ENCODE results near the gene CYTL1. TPM values are rescaled to one million over a fixed set of nuclear protein-coding genes. Genes with fewer than 3 reads are reported as not detected.

The CYTL1 gene
- total RNA-seq, 1 donor, result 0.36 TPM

- H3K9me3 ChIP-seq (ENCODE audit: low read depth, low read length), result no peaks in the 10 kb centered on the region
- DNase-seq (ENCODE audit: insufficient read length, low spot score, missing footprints), result peak; percentile 32
Observed at GRCh38 chr4:4984186-4984585, 35.1 kb downstream of the CYTL1 start.

GRCh38 chr4:4981827-4982226, 37.4 kb downstream of the CYTL1 start:
- peak; percentile 48 for DNase-seq (ENCODE audit: insufficient read length, low spot score, missing footprints)
- Histone ChIP-seq H3K4me2 (ENCODE audit: insufficient read depth, low read length) (no peak overlapping the region), H3K27me3 (ENCODE audit: insufficient read depth, low read length) (no peaks in the 10 kb centered on the region), H3K79me2 (ENCODE audit: insufficient read depth, low read length) (no peaks in the 10 kb centered on the region), H3K4me1 (ENCODE audit: insufficient read depth, low read length) (no peaks in the 10 kb centered on the region), H3K36me3 (ENCODE audit: insufficient read depth, low read length) (no peaks in the 10 kb centered on the region), H4K20me1 (ENCODE audit: insufficient read depth, low read length) (no peaks in the 10 kb centered on the region), H3K9me3 (ENCODE audit: low read depth, low read length) (no peaks in the 10 kb centered on the region), H3K27ac (ENCODE audit: low read depth, low read length) (no peak overlapping the region), H3K4me3 (ENCODE audit: insufficient read depth, low read length) (no peak overlapping the region), H2AFZ (ENCODE audit: low read length) (no peak overlapping the region)
- no peak for TF ChIP-seq CTCF (IDR thresholded peaks at IDR 0.05; ENCODE audit: extremely low read depth, low read depth, low read length)

More at GRCh38 chr4:4984186-4984585, 35.1 kb downstream of the CYTL1 start:
- no peak overlapping the region for H3K4me3 ChIP-seq (ENCODE audit: insufficient read depth, low read length)
- H3K4me2 ChIP-seq (ENCODE audit: insufficient read depth, low read length), result no peak overlapping the region
- H3K4me1 ChIP-seq (ENCODE audit: insufficient read depth, low read length), result no peaks in the 10 kb centered on the region
- H3K79me2 ChIP-seq (ENCODE audit: insufficient read depth, low read length), result no peaks in the 10 kb centered on the region
- H3K36me3 ChIP-seq (ENCODE audit: insufficient read depth, low read length), result no peaks in the 10 kb centered on the region
- H2AFZ ChIP-seq (ENCODE audit: low read length), result no peak overlapping the region
- no peak for TF ChIP-seq CTCF (IDR thresholded peaks at IDR 0.05; ENCODE audit: extremely low read depth, low read depth, low read length)
- H3K27ac ChIP-seq (ENCODE audit: low read depth, low read length), result no peak overlapping the region
- H4K20me1 ChIP-seq (ENCODE audit: insufficient read depth, low read length), result no peaks in the 10 kb centered on the region
- no peaks in the 10 kb centered on the region for H3K27me3 ChIP-seq (ENCODE audit: insufficient read depth, low read length)

GRCh38 chr4:4981427-4981826, 37.8 kb downstream of the CYTL1 start:
- Histone ChIP-seq H4K20me1 (ENCODE audit: insufficient read depth, low read length) (no peaks in the 10 kb centered on the region), H3K9me3 (ENCODE audit: low read depth, low read length) (no peaks in the 10 kb centered on the region), H3K36me3 (ENCODE audit: insufficient read depth, low read length) (no peaks in the 10 kb centered on the region), H3K27me3 (ENCODE audit: insufficient read depth, low read length) (no peaks in the 10 kb centered on the region), H3K27ac (ENCODE audit: low read depth, low read length) (no peak overlapping the region), H3K79me2 (ENCODE audit: insufficient read depth, low read length) (no peaks in the 10 kb centered on the region), H3K4me3 (ENCODE audit: insufficient read depth, low read length) (no peak overlapping the region), H3K4me1 (ENCODE audit: insufficient read depth, low read length) (no peaks in the 10 kb centered on the region), H2AFZ (ENCODE audit: low read length) (no peak overlapping the region), H3K4me2 (ENCODE audit: insufficient read depth, low read length) (no peak overlapping the region)
- TF ChIP-seq CTCF (IDR thresholded peaks at IDR 0.05; ENCODE audit: extremely low read depth, low read depth, low read length), result no peak
- DNase-seq (ENCODE audit: insufficient read length, low spot score, missing footprints), result peak; percentile 84

GRCh38 chr4:4980621-4981230, 38.5 kb downstream of the CYTL1 start:
- no peaks in the 10 kb centered on the region for H3K4me1 ChIP-seq (ENCODE audit: insufficient read depth, low read length)
- TF ChIP-seq CTCF (IDR thresholded peaks at IDR 0.05; ENCODE audit: extremely low read depth, low read depth, low read length), result no peak
- no peaks in the 10 kb centered on the region for H3K79me2 ChIP-seq (ENCODE audit: insufficient read depth, low read length)
- no peaks in the 10 kb centered on the region for H3K36me3 ChIP-seq (ENCODE audit: insufficient read depth, low read length)
- H3K27me3 ChIP-seq (ENCODE audit: insufficient read depth, low read length), result no peaks in the 10 kb centered on the region
- no peaks in the 10 kb centered on the region for H4K20me1 ChIP-seq (ENCODE audit: insufficient read depth, low read length)
- no peak overlapping the region for H3K27ac ChIP-seq (ENCODE audit: low read depth, low read length)
- no peak for DNase-seq (ENCODE audit: insufficient read length, low spot score, missing footprints)
- no peak overlapping the region for H3K4me2 ChIP-seq (ENCODE audit: insufficient read depth, low read length)
- no peak overlapping the region for H2AFZ ChIP-seq (ENCODE audit: low read length)
- no peaks in the 10 kb centered on the region for H3K9me3 ChIP-seq (ENCODE audit: low read depth, low read length)
- no peak overlapping the region for H3K4me3 ChIP-seq (ENCODE audit: insufficient read depth, low read length)
